ENCODE measurements around the gene TXNRD2.

TXNRD2 gene

DNA sequence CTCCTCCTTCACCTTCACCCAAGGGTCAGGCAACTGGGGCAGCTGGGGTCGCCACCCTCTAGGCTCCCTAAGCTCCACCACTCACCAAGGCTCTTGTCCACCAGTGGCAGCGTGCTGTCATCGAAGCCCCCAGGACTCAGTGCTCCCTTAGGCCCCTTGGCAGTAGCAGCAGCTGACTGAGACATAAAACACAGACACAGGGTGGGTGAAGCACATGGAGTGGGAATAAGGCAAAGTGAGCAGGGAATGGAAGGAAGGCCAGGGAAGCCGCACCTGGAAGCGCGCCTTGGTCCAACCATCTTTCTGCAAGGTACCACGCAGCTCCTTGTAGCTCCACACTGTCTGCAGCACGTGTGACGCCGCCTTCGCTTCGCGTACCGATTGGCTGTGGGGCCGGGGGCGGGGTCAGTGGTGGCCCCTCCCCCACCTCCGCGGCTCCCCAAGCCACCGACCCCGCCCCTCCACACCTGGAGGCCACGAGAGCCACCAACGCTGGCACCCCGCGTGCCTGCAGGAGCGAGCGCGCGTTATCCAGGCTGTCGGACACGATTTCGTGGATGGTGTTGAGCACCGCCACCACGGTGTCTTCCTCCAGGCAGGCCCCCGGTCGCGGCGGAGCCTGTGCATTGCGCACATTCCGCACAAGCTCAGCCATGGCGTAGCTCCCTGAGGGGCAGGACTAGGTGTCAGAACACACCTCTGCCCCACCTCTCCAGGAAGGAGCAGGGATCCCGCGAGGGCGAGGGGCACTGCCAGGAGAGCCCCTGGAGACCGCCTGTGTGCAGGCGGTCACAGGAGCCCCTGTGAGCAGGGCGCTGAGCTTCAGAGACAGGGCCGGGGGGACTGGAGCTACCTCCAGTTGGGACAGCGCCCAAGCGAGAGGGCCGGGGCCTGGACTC lies 31.3 kb upstream of the TXNRD2 start:
- H2AFZ ChIP-seq (ENCODE audit: low read depth, low read length): no peak overlapping the region

DNA sequence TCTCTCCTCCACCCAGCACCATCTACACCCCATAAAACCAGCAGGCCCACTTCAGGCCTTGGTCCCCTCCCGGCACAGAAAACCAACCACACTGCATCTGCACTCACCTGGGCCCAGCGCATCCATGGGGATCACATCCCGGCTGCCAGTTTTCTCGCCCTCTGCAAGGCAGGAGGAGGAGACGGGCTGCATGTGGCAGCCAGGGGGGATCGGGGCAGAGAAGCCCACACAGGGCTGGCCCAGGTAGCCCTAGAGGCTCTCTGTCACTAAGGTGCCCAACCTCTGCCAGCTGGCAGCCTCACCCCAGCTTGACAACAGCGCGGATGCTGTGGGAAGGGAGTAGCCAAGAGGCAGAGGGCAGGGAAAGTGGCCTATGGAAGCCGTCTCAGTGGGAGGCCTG lies 30.6 kb upstream of the TXNRD2 start:
- H3K36me3 ChIP-seq (ENCODE audit: insufficient read depth, low read length): peaks cover 35% of the 10 kb centered on the region
- peaks cover 16% of the 10 kb centered on the region for H4K20me1 ChIP-seq (ENCODE audit: insufficient read depth, low read length)
- no peak overlapping the region for H2AFZ ChIP-seq (ENCODE audit: low read depth, low read length)
- no peaks in the 10 kb centered on the region for H3K27me3 ChIP-seq (ENCODE audit: insufficient read depth, low read length, poor library complexity)
- H3K4me1 ChIP-seq (ENCODE audit: insufficient read depth, low read length): peaks cover 10% of the 10 kb centered on the region
- no peaks in the 10 kb centered on the region for H3K79me2 ChIP-seq (ENCODE audit: insufficient read depth, low read length)
- no peak overlapping the region for H3K4me3 ChIP-seq (ENCODE audit: low read depth in 1 of 2, low read length in 2 of 2)
- H3K9me3 ChIP-seq (ENCODE audit: insufficient read depth, low read length, severe bottlenecking): no peaks in the 10 kb centered on the region
- TF ChIP-seq, protein P1, sequence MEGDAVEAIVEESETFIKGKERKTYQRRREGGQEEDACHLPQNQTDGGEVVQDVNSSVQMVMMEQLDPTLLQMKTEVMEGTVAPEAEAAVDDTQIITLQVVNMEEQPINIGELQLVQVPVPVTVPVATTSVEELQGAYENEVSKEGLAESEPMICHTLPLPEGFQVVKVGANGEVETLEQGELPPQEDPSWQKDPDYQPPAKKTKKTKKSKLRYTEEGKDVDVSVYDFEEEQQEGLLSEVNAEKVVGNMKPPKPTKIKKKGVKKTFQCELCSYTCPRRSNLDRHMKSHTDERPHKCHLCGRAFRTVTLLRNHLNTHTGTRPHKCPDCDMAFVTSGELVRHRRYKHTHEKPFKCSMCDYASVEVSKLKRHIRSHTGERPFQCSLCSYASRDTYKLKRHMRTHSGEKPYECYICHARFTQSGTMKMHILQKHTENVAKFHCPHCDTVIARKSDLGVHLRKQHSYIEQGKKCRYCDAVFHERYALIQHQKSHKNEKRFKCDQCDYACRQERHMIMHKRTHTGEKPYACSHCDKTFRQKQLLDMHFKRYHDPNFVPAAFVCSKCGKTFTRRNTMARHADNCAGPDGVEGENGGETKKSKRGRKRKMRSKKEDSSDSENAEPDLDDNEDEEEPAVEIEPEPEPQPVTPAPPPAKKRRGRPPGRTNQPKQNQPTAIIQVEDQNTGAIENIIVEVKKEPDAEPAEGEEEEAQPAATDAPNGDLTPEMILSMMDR (IDR thresholded peaks at IDR 0.05; ENCODE audit: borderline replicate concordance, extremely low read depth, low read length, poor library complexity, severe bottlenecking): no peak
- no peak for TF ChIP-seq EZH2 (IDR thresholded peaks at IDR 0.05; ENCODE audit: borderline replicate concordance, low read depth, low read length, severe bottlenecking)
- no peak overlapping the region for H3K4me2 ChIP-seq (ENCODE audit: insufficient read depth, low read length)
- no peak overlapping the region for H3K9ac ChIP-seq (ENCODE audit: low read depth, low read length)
- DNase-seq: no peak
- H3K27ac ChIP-seq (ENCODE audit: low read length): no peak overlapping the region
- no peak for ATAC-seq (ENCODE audit: insufficient read depth, low read depth)

More for the DNA sequence above, 31.3 kb upstream of the TXNRD2 start:
- DNase-seq (no peak), ATAC-seq (ENCODE audit: insufficient read depth, low read depth) (no peak)
- peaks cover 28% of the 10 kb centered on the region for H3K36me3 ChIP-seq (ENCODE audit: insufficient read depth, low read length)
- H3K9ac ChIP-seq (ENCODE audit: low read depth, low read length): no peak overlapping the region
- H3K27ac ChIP-seq (ENCODE audit: low read length): no peak overlapping the region
- no peaks in the 10 kb centered on the region for H3K79me2 ChIP-seq (ENCODE audit: insufficient read depth, low read length)
- no peak overlapping the region for H3K4me2 ChIP-seq (ENCODE audit: insufficient read depth, low read length)
- H3K27me3 ChIP-seq (ENCODE audit: insufficient read depth, low read length, poor library complexity): no peaks in the 10 kb centered on the region
- no peaks in the 10 kb centered on the region for H3K9me3 ChIP-seq (ENCODE audit: insufficient read depth, low read length, severe bottlenecking)
- H4K20me1 ChIP-seq (ENCODE audit: insufficient read depth, low read length): peaks cover 16% of the 10 kb centered on the region
- H3K4me1 ChIP-seq (ENCODE audit: insufficient read depth, low read length): peaks cover 10% of the 10 kb centered on the region
- H3K4me3 ChIP-seq (ENCODE audit: low read depth in 1 of 2, low read length in 2 of 2): no peak overlapping the region
- TF ChIP-seq, protein P1 (IDR thresholded peaks at IDR 0.05; ENCODE audit: borderline replicate concordance, extremely low read depth, low read length, poor library complexity, severe bottlenecking): no peak
- TF ChIP-seq EZH2 (IDR thresholded peaks at IDR 0.05; ENCODE audit: borderline replicate concordance, low read depth, low read length, severe bottlenecking): no peak

DNA sequence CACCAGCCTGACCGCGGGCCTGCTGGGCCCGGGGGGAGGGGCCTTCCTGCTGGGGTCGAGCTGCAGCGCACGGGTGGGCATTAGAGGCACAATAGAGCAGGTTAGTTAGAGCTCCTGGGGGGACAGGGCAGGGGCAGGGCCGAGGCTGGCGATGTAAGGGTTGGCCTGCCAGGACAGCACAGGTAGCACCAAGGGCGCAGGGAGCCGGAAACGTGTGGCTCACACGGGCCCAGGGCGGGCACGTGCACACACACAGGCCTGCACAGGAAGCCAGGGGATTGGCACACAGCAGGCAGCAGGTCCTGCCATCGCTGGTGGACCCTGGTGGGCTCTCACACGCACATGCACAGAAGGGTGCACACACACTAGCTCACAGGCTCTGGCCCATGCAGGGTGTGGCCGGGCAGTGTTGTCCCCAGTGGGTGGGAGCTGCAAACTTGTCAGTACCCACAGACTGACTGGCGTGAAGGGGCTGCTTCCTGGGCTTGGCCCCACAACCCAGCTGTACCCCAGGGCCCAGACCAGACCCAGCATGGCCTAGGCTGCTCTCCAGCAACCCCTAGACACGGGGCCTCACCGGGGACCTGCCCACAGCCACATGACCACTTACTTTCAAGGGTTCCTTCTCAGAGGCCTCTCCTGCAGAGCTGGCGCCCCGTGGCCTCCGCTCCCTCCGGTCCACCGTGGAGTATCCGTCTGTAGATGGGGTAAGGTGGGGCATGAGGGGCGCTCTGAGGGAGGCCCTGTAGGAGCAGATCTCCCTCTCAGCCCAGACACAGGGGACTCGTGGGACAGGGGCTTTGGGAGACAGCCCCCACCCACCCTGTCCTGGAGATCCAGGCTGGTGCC lies 29.9 kb upstream of the TXNRD2 start:
- Histone ChIP-seq H3K9ac (ENCODE audit: low read depth, low read length) (0 out of 2 replicates have a peak overlapping the region, but pooled peaks have one; percentile 6), H3K27me3 (ENCODE audit: insufficient read depth, low read length, poor library complexity) (no peaks in the 10 kb centered on the region), H3K27ac (ENCODE audit: low read length) (no peak overlapping the region), H3K4me1 (ENCODE audit: insufficient read depth, low read length) (peaks cover 10% of the 10 kb centered on the region), H4K20me1 (ENCODE audit: insufficient read depth, low read length) (peaks cover 16% of the 10 kb centered on the region), H3K4me2 (ENCODE audit: insufficient read depth, low read length) (no peak overlapping the region), H3K79me2 (ENCODE audit: insufficient read depth, low read length) (no peaks in the 10 kb centered on the region), H3K9me3 (ENCODE audit: insufficient read depth, low read length, severe bottlenecking) (no peaks in the 10 kb centered on the region), H3K4me3 (ENCODE audit: low read depth in 1 of 2, low read length in 2 of 2) (no peak overlapping the region), H2AFZ (ENCODE audit: low read depth, low read length) (no peak overlapping the region), H3K36me3 (ENCODE audit: insufficient read depth, low read length) (peaks cover 42% of the 10 kb centered on the region)
- TF ChIP-seq EZH2 (IDR thresholded peaks at IDR 0.05; ENCODE audit: borderline replicate concordance, low read depth, low read length, severe bottlenecking): no peak
- TF ChIP-seq, protein P1 (IDR thresholded peaks at IDR 0.05; ENCODE audit: borderline replicate concordance, extremely low read depth, low read length, poor library complexity, severe bottlenecking): no peak
- DNase-seq (no peak), ATAC-seq (ENCODE audit: insufficient read depth, low read depth) (no peak)
